GM21825 (cell line): ENCODE measurements around the gene RND3.

Source experiments
- ATAC-seq: cut with Tn5 transposase; IDR thresholded peaks from one replicate; pipeline ENCODE4 v1.9.1; 2021; ENCODE audit warnings: mild to moderate bottlenecking, moderate library complexity; ENCODE audit not compliant: unreplicated experiment

The RND3 gene

GRCh38 chr2:150445398-150445797, 42.1 kb downstream of the RND3 start:
- no peak for ATAC-seq

DNA sequence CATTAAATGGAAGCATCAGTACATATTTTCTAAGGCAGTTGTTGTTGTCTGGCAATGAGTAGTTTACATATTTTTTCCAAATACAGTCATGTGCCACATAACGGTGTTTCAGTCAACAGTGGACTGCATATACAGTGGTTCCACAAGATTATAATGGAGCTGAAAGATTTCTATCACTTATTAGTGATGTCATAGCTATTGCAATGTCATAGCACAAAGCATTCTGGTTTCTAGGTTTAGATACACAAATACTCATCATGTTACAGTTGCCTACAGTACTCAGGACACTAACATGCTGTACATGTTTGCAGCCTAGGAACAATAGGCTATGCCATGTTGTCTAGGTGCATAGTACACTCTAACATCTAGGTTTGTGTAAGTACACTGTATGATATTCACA, 45.0 kb downstream of the RND3 start:
- no peak for ATAC-seq

- no peak for ATAC-seq
These were observed 45.7 kb downstream of the RND3 start for GRCh38 chr2:150441784-150442183.

DNA sequence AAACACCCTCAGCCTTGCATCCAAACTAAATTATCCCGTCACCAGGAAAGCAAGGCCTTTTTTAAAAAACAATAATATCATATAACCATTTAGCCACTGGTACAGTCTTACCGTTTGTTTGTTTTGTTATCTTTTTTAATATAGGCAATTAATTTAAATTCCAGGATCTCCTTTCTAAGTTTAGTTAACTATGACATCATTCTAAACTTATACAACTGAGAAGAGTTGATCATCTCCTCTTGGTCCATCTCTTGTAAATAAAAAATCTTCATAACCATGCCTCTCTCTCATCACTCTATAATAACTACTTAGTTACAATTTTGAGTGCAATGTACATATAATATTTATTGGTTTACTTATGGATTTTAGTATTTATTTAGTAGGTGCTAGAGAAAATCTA, 46.2 kb downstream of the RND3 start:
- no peak for ATAC-seq

DNA sequence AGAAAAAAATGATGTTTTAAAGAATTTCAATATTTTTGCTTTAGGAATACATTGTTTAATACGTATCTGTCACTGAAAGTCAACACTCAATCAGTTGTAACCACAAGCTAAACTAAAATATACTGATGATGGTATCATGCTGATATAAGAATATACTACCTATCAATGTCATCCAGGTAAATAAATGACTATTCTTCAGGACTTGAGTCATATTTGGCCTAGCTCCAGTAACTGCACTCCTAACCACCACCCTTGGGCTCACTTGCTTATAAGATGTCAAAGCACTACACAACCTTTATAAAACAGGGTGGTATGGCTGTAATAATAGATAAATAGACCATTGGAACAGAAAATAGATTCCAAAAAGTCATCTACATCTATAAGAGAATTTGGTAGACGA, 48.8 kb downstream of the RND3 start:
- no peak for ATAC-seq

- no peak for ATAC-seq
These were observed 49.4 kb downstream of the RND3 start for GRCh38 chr2:150438041-150438440.

- no peak for ATAC-seq
These were observed 55.2 kb downstream of the RND3 start for GRCh38 chr2:150432312-150432625.

DNA sequence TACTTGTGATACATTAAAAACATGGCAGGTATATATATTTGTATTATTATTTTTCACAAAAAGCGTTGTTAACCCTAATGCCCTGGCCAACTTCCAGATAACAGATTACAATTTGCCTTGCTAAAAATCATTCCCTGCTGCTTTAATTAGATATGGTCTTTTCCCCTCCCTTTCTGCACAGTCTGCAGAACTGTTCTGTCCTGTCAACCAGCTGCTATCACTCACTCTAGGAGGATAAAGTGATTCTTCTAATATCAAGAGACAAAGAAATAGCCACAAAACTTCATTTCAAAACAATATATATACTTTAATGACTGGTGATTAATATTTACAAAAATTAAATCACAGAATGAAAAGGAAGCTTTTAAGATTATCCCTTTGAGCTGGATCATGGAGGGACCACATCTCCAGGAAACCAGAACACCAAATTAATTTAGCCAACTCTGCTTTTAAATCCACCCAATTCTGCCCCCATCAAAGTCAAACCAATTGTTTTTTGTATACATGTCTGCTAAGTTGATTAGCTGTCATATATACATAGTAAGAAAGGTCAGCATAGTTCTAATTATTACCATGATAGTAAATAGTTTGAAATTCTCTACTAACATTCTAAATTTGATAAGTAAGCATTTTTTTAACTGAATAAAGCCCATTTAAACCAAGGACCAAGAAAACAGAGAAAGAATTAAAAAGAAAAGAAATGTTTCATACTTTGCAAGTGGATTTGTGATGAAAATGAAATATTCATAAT, 55.7 kb downstream of the RND3 start:
- no peak for ATAC-seq

DNA sequence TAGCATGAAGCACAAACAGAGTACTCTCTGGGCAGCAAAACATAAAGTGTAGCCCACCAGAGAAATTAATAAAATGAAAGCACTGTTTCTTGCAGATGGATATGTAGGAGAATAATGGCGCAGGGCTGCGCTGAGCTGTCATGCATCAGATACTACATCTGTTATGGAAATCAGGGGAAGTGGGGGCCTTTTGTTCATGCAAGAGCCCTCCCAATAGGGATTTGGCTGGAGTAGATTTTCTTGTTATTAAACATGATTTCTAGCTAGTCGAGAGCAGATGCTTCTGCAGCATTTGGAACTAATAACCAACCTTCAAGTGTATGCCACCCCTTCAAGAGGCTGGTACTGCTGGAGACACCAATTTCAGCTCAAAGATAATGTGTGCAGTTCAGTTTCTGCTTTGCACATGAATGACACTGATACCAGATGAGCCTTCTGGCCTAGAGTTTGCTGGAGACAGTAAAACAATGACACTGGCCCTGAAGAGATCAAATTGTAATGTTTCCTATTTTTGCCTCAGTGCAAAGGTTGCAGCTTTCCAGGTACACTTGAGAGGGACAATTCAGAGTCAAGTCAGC, 58.0 kb downstream of the RND3 start:
- ATAC-seq: no peak

GRCh38 chr2:150428641-150429040, 58.8 kb downstream of the RND3 start:
- ATAC-seq: no peak

- no peak for ATAC-seq
These were observed 60.2 kb downstream of the RND3 start for GRCh38 chr2:150427298-150427697.

DNA sequence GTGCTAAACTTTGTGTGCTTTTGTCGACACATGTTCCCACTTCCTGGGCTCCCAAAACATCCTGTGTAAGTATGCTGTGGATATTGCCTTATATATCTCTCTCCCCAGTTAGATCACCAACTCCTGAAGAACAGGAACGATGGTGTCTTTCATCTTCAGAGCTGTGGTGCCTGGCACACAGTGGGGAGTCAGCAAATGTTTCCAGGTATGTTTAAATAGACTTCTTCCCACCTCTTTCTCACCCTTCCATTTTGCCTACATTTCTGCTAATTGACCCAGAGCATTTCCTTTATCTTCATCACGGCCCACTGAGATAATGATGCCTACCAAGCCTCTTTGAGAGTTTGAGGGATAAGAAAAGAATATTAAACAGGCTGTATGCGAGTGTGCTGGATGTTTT, 60.7 kb downstream of the RND3 start:
- ATAC-seq: no peak

DNA sequence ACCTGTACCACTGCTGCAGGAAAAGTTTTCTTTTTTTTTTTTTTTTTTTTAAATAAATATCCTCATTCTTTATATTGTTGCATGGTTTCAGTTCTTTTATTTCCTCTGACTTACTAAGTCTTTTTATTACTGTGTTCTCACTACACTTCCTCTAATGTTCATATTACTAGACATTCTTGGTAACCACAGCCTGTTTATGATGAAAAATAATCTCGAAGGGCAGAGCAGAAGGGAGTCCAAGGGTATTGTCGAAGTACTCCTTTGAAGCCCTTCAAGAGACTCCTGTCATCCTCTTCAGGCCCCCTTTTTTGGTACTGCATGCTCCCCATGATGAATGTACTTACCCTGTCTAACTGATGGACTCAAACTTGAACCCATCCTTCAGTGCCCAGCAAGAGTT, 61.2 kb downstream of the RND3 start:
- no peak for ATAC-seq

DNA sequence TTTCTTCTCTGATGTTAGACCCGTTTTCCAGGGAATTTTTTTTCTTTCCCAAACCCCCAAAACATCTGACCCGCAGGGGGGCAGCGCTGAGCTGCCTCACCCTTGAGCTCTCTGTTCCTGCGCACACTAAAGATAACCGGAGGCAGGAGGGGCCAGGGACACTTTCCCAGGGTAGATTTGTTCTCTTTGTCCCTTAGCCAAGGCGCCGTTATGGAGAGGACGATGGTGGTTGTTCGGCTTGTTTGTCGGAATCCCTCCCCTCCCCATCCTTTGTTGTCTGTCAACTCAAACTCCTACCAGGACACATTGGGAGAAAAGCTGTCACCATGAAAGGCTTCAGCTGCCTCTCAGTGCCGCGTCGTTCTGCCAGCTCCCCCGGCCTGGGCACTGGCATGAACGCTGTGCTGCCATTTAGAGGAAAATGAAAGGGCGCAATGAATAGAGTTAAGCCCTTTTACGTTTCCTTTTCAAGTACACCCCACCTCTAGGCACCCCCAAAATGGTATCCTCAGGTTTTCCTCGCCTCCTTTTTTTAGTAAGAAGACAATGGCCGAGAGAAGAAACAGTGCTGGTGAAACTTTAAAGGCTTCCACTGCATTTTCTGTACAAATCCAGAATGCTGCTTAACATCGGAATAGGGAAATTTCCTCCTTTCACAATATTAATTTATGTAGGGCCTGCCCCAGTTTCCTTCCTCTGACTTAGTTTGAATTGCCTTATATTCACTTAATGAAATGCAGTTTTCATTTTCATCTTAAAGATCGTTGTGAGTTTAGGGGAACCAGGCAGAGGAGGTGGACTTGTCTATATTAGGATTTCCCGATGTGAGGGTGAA, 62.1 kb downstream of the RND3 start:
- no peak for ATAC-seq

- no peak for ATAC-seq
These were observed 63.1 kb downstream of the RND3 start for GRCh38 chr2:150424406-150424805.

GRCh38 chr2:150421126-150421651, 66.3 kb downstream of the RND3 start:
- ATAC-seq: no peak

DNA sequence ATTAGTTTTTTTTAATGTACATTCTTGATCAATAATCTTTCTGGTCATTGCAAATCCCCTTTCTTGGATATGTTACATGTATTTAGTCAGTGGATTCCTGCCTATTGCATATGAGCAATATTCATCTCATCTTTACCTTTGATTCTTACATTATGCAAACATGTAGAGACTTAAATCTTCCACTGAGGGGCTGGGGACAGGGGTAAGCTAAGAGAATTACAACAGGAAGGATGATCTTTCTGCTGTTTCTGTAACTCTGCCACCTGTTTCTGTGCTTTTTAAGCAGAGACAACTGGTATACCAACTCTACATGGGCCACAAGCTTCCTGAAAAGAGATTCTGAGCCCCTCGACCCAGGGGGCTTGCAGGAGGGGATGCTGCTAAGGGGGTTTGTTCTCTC, 68.6 kb downstream of the RND3 start:
- ATAC-seq: no peak
